GM23338 (cell line): ENCODE measurements around the gene CACNA1D. TPM values are rescaled to one million over a fixed set of nuclear protein-coding genes. Genes with fewer than 3 reads are reported as not detected.
A peak's percentile ranks its signal among the peaks of the same experiment; 100 is the strongest.

Experiments
- ATAC-seq: fragments of 200-7000 bp; cut with Tn5 transposase; 3 replicates; pipeline ENCODE4 v1.9.1; 2020
- DNase-seq: peaks from one replicate; pipeline ENCODE4 v3.0.0-alpha.2; 2015; ENCODE audit warnings: low spot score
- H2AFZ ChIP-seq: fragments of 200-600 bp; sonication (generic); 2 replicates; pipeline ENCODE4 v1.8.0; 2016; ENCODE audit warnings: antibody characterized with exemption, mild to moderate bottlenecking, moderate library complexity
- H3F3A ChIP-seq: fragments of 200-600 bp; sonication (generic); replicated peaks from 2 replicates; pipeline ENCODE4 v1.8.0; 2017; ENCODE audit warnings: antibody characterized with exemption, mixed run types, low read depth
- H3K27ac ChIP-seq: fragments of 200-600 bp; sonication (generic); 2 replicates; pipeline ENCODE4 v1.6.1; 2016; ENCODE audit warnings: low read depth
- H3K27me3 ChIP-seq: fragments of 200-600 bp; sonication (generic); 2 replicates; pipeline ENCODE4 v1.8.0; 2016; ENCODE audit warnings: mild to moderate bottlenecking, mixed run types, moderate library complexity; ENCODE audit not compliant: insufficient read depth
- H3K36me3 ChIP-seq: fragments of 200-600 bp; sonication (generic); 2 replicates; pipeline ENCODE4 v1.8.0; 2016; ENCODE audit warnings: mild to moderate bottlenecking; ENCODE audit not compliant: insufficient read depth
- H3K4me1 ChIP-seq: fragments of 200-600 bp; sonication (generic); 2 replicates; pipeline ENCODE4 v1.8.0; 2016; ENCODE audit warnings: mild to moderate bottlenecking, moderate library complexity; ENCODE audit not compliant: insufficient read depth
- H3K4me2 ChIP-seq: fragments of 200-600 bp; sonication (generic); 2 replicates; pipeline ENCODE4 v1.7.1; 2017; ENCODE audit warnings: mixed run types
- H3K4me3 ChIP-seq: fragments of 200-600 bp; sonication (generic); 2 replicates; pipeline ENCODE4 v1.6.1; 2016; ENCODE audit warnings: mixed run types
- H3K79me2 ChIP-seq: fragments of 200-600 bp; sonication (generic); replicated peaks from 2 replicates; pipeline ENCODE4 v1.8.0; 2017; ENCODE audit warnings: mild to moderate bottlenecking; ENCODE audit not compliant: insufficient read depth
- H3K9me2 ChIP-seq: fragments of 200-600 bp; sonication (generic); 2 replicates; pipeline ENCODE4 v1.8.0; 2017; ENCODE audit not compliant: insufficient read depth
- H4K20me1 ChIP-seq: fragments of 200-600 bp; sonication (generic); replicated peaks from 2 replicates; pipeline ENCODE4 v1.8.0; 2017; ENCODE audit warnings: mild to moderate bottlenecking; ENCODE audit not compliant: insufficient read depth
- H3K27ac Mint-ChIP-seq: 2 replicates; pipeline ENCODE4 v1.8.0; 2020; ENCODE audit warnings: inconsistent platforms, mild to moderate bottlenecking, moderate library complexity, mixed read lengths
- H3K27me3 Mint-ChIP-seq: 3 replicates; pipeline ENCODE4 v1.8.0; 2022; ENCODE audit warnings: low read depth, mild to moderate bottlenecking, moderate library complexity, mixed read lengths, inconsistent platforms; ENCODE audit not compliant: insufficient read depth, poor library complexity
- H3K36me3 Mint-ChIP-seq: 3 replicates; pipeline ENCODE4 v1.8.0; 2021; ENCODE audit warnings: low read depth, mild to moderate bottlenecking, inconsistent platforms, moderate library complexity, mixed read lengths
- H3K4me1 Mint-ChIP-seq: 3 replicates; pipeline ENCODE4 v1.8.0; 2020; ENCODE audit warnings: mild to moderate bottlenecking, inconsistent platforms, mixed read lengths
- H3K4me3 Mint-ChIP-seq: 3 replicates; pipeline ENCODE4 v1.8.0; 2021; ENCODE audit warnings: moderate library complexity, mild to moderate bottlenecking, inconsistent platforms, mixed read lengths
- H3K9me3 Mint-ChIP-seq: 3 replicates; pipeline ENCODE4 v1.8.0; 2020; ENCODE audit warnings: moderate library complexity, mild to moderate bottlenecking, inconsistent platforms, mixed read lengths
- CREB1 ChIP-seq: fragments of 250-450 bp; sonication (Bioruptor Pico); IDR thresholded peaks from 2 replicates; pipeline ENCODE4 v1.5.0; 2020; ENCODE audit warnings: low read depth, mild to moderate bottlenecking, moderate library complexity
- CTCF ChIP-seq, 2 experiments: fragments of 200-600 bp in 1 of 2; sonication (generic) in 1 of 2; conservative IDR thresholded peaks; 2 replicates each; pipeline versions ENCODE4 v1.5.1 to v1.6.1; 2016 to 2017; ENCODE audit warnings: antibody characterized with exemption in 2 of 2, low read depth in 2 of 2, mild to moderate bottlenecking in 2 of 2, moderate library complexity in 1 of 2
- ETS1 ChIP-seq: IDR thresholded peaks from 2 replicates; pipeline ENCODE4 v1.6.1; 2016; ENCODE audit warnings: antibody characterized with exemption
- EZH2 ChIP-seq: fragments of 200-600 bp; sonication (generic); IDR thresholded peaks from one replicate; pipeline ENCODE4 v1.8.0; 2017; ENCODE audit warnings: antibody characterized with exemption, mild to moderate bottlenecking, low read depth; ENCODE audit not compliant: unreplicated experiment
- EZH2phosphoT487 ChIP-seq: fragments of 200-600 bp; sonication (generic); IDR thresholded peaks from one replicate; pipeline ENCODE4 v1.8.1; 2018; ENCODE audit warnings: antibody characterized with exemption; ENCODE audit not compliant: unreplicated experiment
- JUNB ChIP-seq: IDR thresholded peaks from one replicate; pipeline ENCODE4 v1.6.1; 2016; ENCODE audit warnings: antibody characterized with exemption; ENCODE audit not compliant: unreplicated experiment
- NANOG ChIP-seq: IDR thresholded peaks from 2 replicates; pipeline ENCODE4 v1.6.1; 2016; ENCODE audit warnings: antibody characterized with exemption, borderline replicate concordance
- POLR2AphosphoS5 ChIP-seq: IDR thresholded peaks from 2 replicates; pipeline ENCODE4 v1.6.1; 2016; ENCODE audit warnings: antibody characterized with exemption, low read depth
- REST ChIP-seq: IDR thresholded peaks from one replicate; pipeline ENCODE4 v1.6.1; 2018; ENCODE audit warnings: antibody characterized with exemption; ENCODE audit not compliant: unreplicated experiment
- STAT1 ChIP-seq: IDR thresholded peaks from one replicate; pipeline ENCODE4 v1.6.1; 2016; ENCODE audit warnings: antibody characterized with exemption; ENCODE audit not compliant: unreplicated experiment
- ZNF114 ChIP-seq: fragments of 250-450 bp; sonication (Bioruptor Pico); IDR thresholded peaks from 2 replicates; pipeline ENCODE4 v1.5.0; 2020; ENCODE audit warnings: mild to moderate bottlenecking, moderate library complexity
- ZNF331 ChIP-seq: fragments of 250-450 bp; sonication (Bioruptor Pico); IDR thresholded peaks from 2 replicates; pipeline ENCODE4 v1.5.0; 2020; ENCODE audit warnings: low read depth, mild to moderate bottlenecking, moderate library complexity
- polyA plus RNA-seq: library from polyadenylated mRNA; unstranded; fragments of >200 nt; fragmentation: Nextera tagmentation; extraction: Ambion mirVana; gene quantifications from 2 replicates; pipeline ENCODE4 v1.2.1, GENCODE V29; 2016
- total RNA-seq: library from RNA; depleted of rRNA; stranded (reverse); fragments of >200 nt; shearing (Covaris generic); gene quantifications from 2 replicates; pipeline ENCODE4 v1.2.3, GENCODE V29; 2014

Gene CACNA1D
- total and polyA plus RNA-seq, 2 experiments from 2014 or later, result 1.7 to 1.8 TPM

- no peak for TF ChIP-seq JUNB
- Histone ChIP-seq H2AFZ (0 out of 2 replicates have a peak overlapping the region, but pooled peaks have one; percentile 72), H3K4me3 (no peak overlapping the region), H3K9me2 (no peaks in the 10 kb centered on the region), H3K27ac (no peak overlapping the region), H3F3A (no peaks in the 10 kb centered on the region), H3K79me2 (no peaks in the 10 kb centered on the region), H3K4me1 (no peaks in the 10 kb centered on the region), H3K27me3 (no peaks in the 10 kb centered on the region), H3K4me2 (no peak overlapping the region), H4K20me1 (no peaks in the 10 kb centered on the region), H3K36me3 (no peaks in the 10 kb centered on the region)
- ATAC-seq (no peak), DNase-seq (no peak)
- H3K9me3 Mint-ChIP-seq, result no peaks in the 10 kb centered on the region
- H3K36me3 Mint-ChIP-seq, result no peaks in the 10 kb centered on the region
- H3K4me1 Mint-ChIP-seq, result no peaks in the 10 kb centered on the region
- H3K27me3 Mint-ChIP-seq, result no peaks in the 10 kb centered on the region
- no peak overlapping the region for H3K4me3 Mint-ChIP-seq
- H3K27ac Mint-ChIP-seq, result no peak overlapping the region
These were observed 179.4 kb downstream of the CACNA1D start for GRCh38 chr3:53673722-53674350.

- Histone ChIP-seq H3K4me3 (no peak overlapping the region), H3K79me2 (no peaks in the 10 kb centered on the region), H3K27ac (no peak overlapping the region), H3F3A (no peaks in the 10 kb centered on the region), H3K27me3 (no peaks in the 10 kb centered on the region), H3K9me2 (no peaks in the 10 kb centered on the region), H3K4me2 (no peak overlapping the region), H4K20me1 (no peaks in the 10 kb centered on the region), H3K36me3 (no peaks in the 10 kb centered on the region), H3K4me1 (no peaks in the 10 kb centered on the region), H2AFZ (peak overlapping the region; percentile 72)
- no peaks in the 10 kb centered on the region for H3K9me3 Mint-ChIP-seq
- DNase-seq, result no peak
- no peak overlapping the region for H3K27ac Mint-ChIP-seq
- H3K4me3 Mint-ChIP-seq, result no peak overlapping the region
- H3K27me3 Mint-ChIP-seq, result no peaks in the 10 kb centered on the region
- ATAC-seq, result no peak
- no peaks in the 10 kb centered on the region for H3K36me3 Mint-ChIP-seq
- no peaks in the 10 kb centered on the region for H3K4me1 Mint-ChIP-seq
- no peak for TF ChIP-seq POLR2AphosphoS5
- no peak for TF ChIP-seq CTCF (conservative IDR thresholded peaks at IDR 0.05; ENCODE audit: low read depth in 2 of 2)
- no peak for TF ChIP-seq EZH2
- TF ChIP-seq EZH2phosphoT487, result no peak
- no peak for TF ChIP-seq STAT1
- TF ChIP-seq ETS1, result no peak
- no peak for TF ChIP-seq ZNF331 (CRISPR knock-in tag)
- no peak for TF ChIP-seq CREB1 (CRISPR knock-in tag)
- TF ChIP-seq REST, result no peak
- TF ChIP-seq NANOG, result no peak
- TF ChIP-seq ZNF114, result no peak
These were observed 180.2 kb downstream of the CACNA1D start for GRCh38 chr3:53674582-53674981.
